K562 (cell line): ENCODE results near the gene COA6. TPM values are rescaled to one million over a fixed set of nuclear protein-coding genes. Genes with fewer than 3 reads are reported as not detected.

Experiments used
- CTBP1 ChIP-seq: fragments of 450-650 bp; IDR thresholded peaks from 2 replicates; pipeline ENCODE4 v1.6.1; 2016; ENCODE audit warnings: borderline replicate concordance
- ELF2 ChIP-seq: fragments of 250-450 bp; sonication (Bioruptor Pico); IDR thresholded peaks from 2 replicates; pipeline ENCODE4 v1.5.0; 2021; ENCODE audit warnings: mild to moderate bottlenecking
- FOXP1 ChIP-seq: sonication (generic); formaldehyde crosslinking; IDR thresholded peaks from 2 replicates; pipeline ENCODE4 v1.8.0; 2022; ENCODE audit warnings: mild to moderate bottlenecking, missing genetic modification reagents
- GTF2A2 ChIP-seq: IDR thresholded peaks from 2 replicates; pipeline ENCODE4 v1.6.1; 2016; ENCODE audit warnings: mild to moderate bottlenecking, missing genetic modification characterization, missing compliant biosample characterization
- HCFC1 ChIP-seq: IDR thresholded peaks from 2 replicates; pipeline ENCODE4 v1.6.1; 2012; ENCODE audit warnings: low read depth, low read length, improper control_type of control experiment
- KLF13 ChIP-seq: fragments of 450-650 bp; IDR thresholded peaks from 2 replicates; pipeline ENCODE4 v1.6.1; 2016; ENCODE audit warnings: missing genetic modification characterization, low read depth, mild to moderate bottlenecking, missing compliant biosample characterization, moderate library complexity, borderline replicate concordance
- LCOR ChIP-seq: sonication (generic); formaldehyde crosslinking; IDR thresholded peaks from 2 replicates; pipeline ENCODE4 v1.8.0; 2022; ENCODE audit warnings: mild to moderate bottlenecking, missing genetic modification reagents
- NFE2 ChIP-seq: IDR thresholded peaks from 2 replicates; pipeline ENCODE4 v1.6.1; 2014; ENCODE audit warnings: antibody characterized with exemption, low read depth
- OTX1 ChIP-seq: fragments of 450-650 bp; formaldehyde crosslinking; IDR thresholded peaks from 2 replicates; pipeline ENCODE4 v1.4.0; 2022; ENCODE audit warnings: mild to moderate bottlenecking
- PHF21A ChIP-seq: fragments of 450-650 bp; IDR thresholded peaks from 2 replicates; pipeline ENCODE4 v1.6.1; 2017; ENCODE audit warnings: low read depth, borderline replicate concordance
- PHF8 ChIP-seq: fragments of 200-600 bp; sonication (generic); IDR thresholded peaks from 2 replicates; pipeline ENCODE4 v1.6.1; 2012; ENCODE audit warnings: mixed run types, mild to moderate bottlenecking, inconsistent platforms, low read length, moderate library complexity, borderline replicate concordance
- RBM22 ChIP-seq: fragments of 200-400 bp; formaldehyde crosslinking; IDR thresholded peaks from 2 replicates; pipeline ENCODE4 v1.6.1; 2018; ENCODE audit warnings: low read length, low read depth; ENCODE audit not compliant: poor library complexity, severe bottlenecking
- SOX6 ChIP-seq: fragments of 450-650 bp; IDR thresholded peaks from 2 replicates; pipeline ENCODE4 v1.6.1; 2014; ENCODE audit warnings: mild to moderate bottlenecking
- TOE1 ChIP-seq, 2 experiments: fragments of 450-650 bp in 1 of 2; sonication (generic) in 1 of 2; formaldehyde crosslinking in 1 of 2; IDR thresholded peaks; 2 replicates each; pipeline versions ENCODE4 v1.7.1 to v1.8.0; 2016 to 2022; ENCODE audit warnings: borderline replicate concordance in 2 of 2, mild to moderate bottlenecking in 2 of 2, antibody characterized with exemption in 1 of 2, inconsistent platforms in 1 of 2, low read depth in 1 of 2, missing genetic modification reagents in 1 of 2, moderate library complexity in 1 of 2
- ZFP30 ChIP-seq: fragments of 250-450 bp; sonication (Bioruptor Pico); IDR thresholded peaks from 2 replicates; pipeline ENCODE4 v1.8.0; 2022; ENCODE audit warnings: moderate library complexity, mild to moderate bottlenecking, inconsistent platforms, borderline replicate concordance
- polyA plus RNA-seq, 8 experiments: library from polyadenylated mRNA; depleted of rRNA in 4 of 8; stranded (reverse) in 5 of 8; unstranded in 3 of 8; fragments of >200 nt; fragmentation: Nextera tagmentation in 2 of 8; fragmentation: Illumina TruSeq in 1 of 8; extraction: Ambion mirVana in 2 of 8; extraction: Trizol in 1 of 8; gene quantifications; 2 replicates each; pipeline versions ENCODE4 v1.2.1 to v1.2.3, GENCODE V29; 2011 to 2014; ENCODE audit warnings: inconsistent platforms in 1 of 8, missing spikeins in 1 of 8
- total RNA-seq, 7 experiments: library from RNA; depleted of rRNA in 6 of 7; stranded (reverse); fragments of >200 nt in 6 of 7; fragmentation: Illumina TruSeq in 2 of 7; extraction: Trizol in 2 of 7; gene quantifications; 2 replicates each; pipeline versions ENCODE4 v1.2.1 to v1.2.3, GENCODE V29; 2011 to 2021; ENCODE audit warnings: low replicate concordance in 1 of 7
- TF ChIP-seq, protein P1 (sequence below): fragments of 200-800 bp; sonication (Bioruptor generic); IDR thresholded peaks from 2 replicates; pipeline ENCODE4 v1.6.1; 2017; ENCODE audit warnings: missing genetic modification characterization, missing compliant biosample characterization
- TF ChIP-seq, protein P2 (sequence below): sonication (generic); formaldehyde crosslinking; IDR thresholded peaks from 2 replicates; pipeline ENCODE4 v1.8.0; 2023; ENCODE audit warnings: mild to moderate bottlenecking, missing genetic modification reagents
- TF ChIP-seq, protein P3 (sequence below), 2 experiments: fragments of 450-650 bp; conservative IDR thresholded peaks; 2 replicates each; pipeline ENCODE4 v1.6.1; 2017; ENCODE audit warnings: mild to moderate bottlenecking in 2 of 2, moderate library complexity in 2 of 2
- TF ChIP-seq, protein P4 (sequence below): fragments of 150-350 bp; conservative IDR thresholded peaks from 2 replicates; pipeline ENCODE4 v1.6.1; 2014; ENCODE audit warnings: low read length

COA6 gene
- total and polyA plus RNA-seq, 9 of the 15 experiments (the other 6 are each of a cell fraction or from before 2014, with no cell fraction given): 77.7 to 187 (median 134) TPM

DNA sequence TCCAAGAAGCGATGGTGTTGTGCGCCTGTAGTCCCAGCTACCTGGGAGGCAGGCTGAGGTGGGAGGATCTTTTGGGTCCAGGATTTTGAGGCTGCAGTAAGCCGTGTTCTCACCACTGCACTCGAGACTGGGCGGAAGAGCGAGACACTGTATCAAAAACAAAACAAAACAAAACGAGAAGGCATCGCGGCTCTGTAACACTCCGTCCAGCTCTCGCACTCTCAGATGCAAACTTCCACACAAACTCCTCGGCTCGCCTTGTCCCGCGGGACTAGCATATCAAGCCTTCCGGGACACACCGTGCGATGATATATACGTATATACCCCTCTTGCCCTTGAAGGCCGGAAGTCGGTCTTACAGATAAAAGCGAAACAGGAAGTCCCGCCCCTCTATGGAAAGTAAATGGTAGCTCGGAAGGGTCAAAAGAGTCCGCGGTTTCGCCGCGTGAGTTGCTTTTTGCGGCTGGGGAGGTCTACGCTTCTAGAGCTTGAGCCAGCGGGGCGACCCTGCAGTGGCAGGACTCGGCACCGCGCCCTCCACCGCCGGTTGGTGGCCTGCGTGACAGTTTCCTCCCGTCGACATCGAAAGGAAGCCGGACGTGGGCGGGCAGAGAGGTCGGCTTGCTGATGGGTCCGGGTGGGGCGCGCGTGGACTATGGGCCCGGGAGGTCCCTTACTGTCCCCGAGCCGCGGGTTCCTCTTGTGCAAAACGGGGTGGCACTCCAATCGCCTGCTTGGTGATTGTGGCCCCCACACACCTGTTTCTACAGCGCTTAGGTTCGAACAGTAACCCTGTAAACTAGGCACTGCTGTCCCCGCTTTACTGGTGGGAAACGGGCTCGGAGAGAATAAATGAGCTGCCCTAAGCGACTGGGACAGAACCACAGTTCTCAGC lies at the start of gene COA6 (continued):
- TF ChIP-seq, protein P1, sequence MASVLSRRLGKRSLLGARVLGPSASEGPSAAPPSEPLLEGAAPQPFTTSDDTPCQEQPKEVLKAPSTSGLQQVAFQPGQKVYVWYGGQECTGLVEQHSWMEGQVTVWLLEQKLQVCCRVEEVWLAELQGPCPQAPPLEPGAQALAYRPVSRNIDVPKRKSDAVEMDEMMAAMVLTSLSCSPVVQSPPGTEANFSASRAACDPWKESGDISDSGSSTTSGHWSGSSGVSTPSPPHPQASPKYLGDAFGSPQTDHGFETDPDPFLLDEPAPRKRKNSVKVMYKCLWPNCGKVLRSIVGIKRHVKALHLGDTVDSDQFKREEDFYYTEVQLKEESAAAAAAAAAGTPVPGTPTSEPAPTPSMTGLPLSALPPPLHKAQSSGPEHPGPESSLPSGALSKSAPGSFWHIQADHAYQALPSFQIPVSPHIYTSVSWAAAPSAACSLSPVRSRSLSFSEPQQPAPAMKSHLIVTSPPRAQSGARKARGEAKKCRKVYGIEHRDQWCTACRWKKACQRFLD (CRISPR knock-in tag): peak; percentile 64; the same call in 1 of the 2 replicates
- peak; percentile 87 for TF ChIP-seq RBM22
- TF ChIP-seq ZFP30: peak; percentile 64; the same call in 1 of the 2 replicates
- TF ChIP-seq FOXP1 (CRISPR knock-in tag): 0 out of 2 replicates have a peak, but pooled peaks have one; percentile 13
- TF ChIP-seq, protein P2, sequence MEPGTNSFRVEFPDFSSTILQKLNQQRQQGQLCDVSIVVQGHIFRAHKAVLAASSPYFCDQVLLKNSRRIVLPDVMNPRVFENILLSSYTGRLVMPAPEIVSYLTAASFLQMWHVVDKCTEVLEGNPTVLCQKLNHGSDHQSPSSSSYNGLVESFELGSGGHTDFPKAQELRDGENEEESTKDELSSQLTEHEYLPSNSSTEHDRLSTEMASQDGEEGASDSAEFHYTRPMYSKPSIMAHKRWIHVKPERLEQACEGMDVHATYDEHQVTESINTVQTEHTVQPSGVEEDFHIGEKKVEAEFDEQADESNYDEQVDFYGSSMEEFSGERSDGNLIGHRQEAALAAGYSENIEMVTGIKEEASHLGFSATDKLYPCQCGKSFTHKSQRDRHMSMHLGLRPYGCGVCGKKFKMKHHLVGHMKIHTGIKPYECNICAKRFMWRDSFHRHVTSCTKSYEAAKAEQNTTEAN (CRISPR knock-in tag): no peak
- TF ChIP-seq LCOR (CRISPR knock-in tag): peak; percentile 77
- peak; percentile 81 for TF ChIP-seq GTF2A2 (tag)
- peak; percentile 80 for TF ChIP-seq ELF2 (CRISPR knock-in tag)
- TF ChIP-seq, protein P3, sequence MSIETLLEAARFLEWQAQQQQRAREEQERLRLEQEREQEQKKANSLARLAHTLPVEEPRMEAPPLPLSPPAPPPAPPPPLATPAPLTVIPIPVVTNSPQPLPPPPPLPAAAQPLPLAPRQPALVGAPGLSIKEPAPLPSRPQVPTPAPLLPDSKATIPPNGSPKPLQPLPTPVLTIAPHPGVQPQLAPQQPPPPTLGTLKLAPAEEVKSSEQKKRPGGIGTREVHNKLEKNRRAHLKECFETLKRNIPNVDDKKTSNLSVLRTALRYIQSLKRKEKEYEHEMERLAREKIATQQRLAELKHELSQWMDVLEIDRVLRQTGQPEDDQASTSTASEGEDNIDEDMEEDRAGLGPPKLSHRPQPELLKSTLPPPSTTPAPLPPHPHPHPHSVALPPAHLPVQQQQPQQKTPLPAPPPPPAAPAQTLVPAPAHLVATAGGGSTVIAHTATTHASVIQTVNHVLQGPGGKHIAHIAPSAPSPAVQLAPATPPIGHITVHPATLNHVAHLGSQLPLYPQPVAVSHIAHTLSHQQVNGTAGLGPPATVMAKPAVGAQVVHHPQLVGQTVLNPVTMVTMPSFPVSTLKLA (conservative IDR thresholded peaks at IDR 0.05): peak; percentile 86 to 94
- TF ChIP-seq KLF13 (tag): peak; percentile 83; the same call in 1 of the 2 replicates
- TF ChIP-seq CTBP1: peak; percentile 83
- 0 out of 2 replicates have a peak, but pooled peaks have one; percentile 21 for TF ChIP-seq PHF21A
- peak; percentile 80 for TF ChIP-seq HCFC1
- peak; percentile 74 for TF ChIP-seq SOX6
- peak; percentile 100 for TF ChIP-seq PHF8
- peak; percentile 95 for TF ChIP-seq TOE1 (IDR thresholded peaks at IDR 0.05; ENCODE audit: borderline replicate concordance)
- TF ChIP-seq TOE1 (CRISPR knock-in tag; IDR thresholded peaks at IDR 0.05; ENCODE audit: borderline replicate concordance, low read depth): 0 out of 2 replicates have a peak, but pooled peaks have one; percentile 27
- TF ChIP-seq, protein P4, sequence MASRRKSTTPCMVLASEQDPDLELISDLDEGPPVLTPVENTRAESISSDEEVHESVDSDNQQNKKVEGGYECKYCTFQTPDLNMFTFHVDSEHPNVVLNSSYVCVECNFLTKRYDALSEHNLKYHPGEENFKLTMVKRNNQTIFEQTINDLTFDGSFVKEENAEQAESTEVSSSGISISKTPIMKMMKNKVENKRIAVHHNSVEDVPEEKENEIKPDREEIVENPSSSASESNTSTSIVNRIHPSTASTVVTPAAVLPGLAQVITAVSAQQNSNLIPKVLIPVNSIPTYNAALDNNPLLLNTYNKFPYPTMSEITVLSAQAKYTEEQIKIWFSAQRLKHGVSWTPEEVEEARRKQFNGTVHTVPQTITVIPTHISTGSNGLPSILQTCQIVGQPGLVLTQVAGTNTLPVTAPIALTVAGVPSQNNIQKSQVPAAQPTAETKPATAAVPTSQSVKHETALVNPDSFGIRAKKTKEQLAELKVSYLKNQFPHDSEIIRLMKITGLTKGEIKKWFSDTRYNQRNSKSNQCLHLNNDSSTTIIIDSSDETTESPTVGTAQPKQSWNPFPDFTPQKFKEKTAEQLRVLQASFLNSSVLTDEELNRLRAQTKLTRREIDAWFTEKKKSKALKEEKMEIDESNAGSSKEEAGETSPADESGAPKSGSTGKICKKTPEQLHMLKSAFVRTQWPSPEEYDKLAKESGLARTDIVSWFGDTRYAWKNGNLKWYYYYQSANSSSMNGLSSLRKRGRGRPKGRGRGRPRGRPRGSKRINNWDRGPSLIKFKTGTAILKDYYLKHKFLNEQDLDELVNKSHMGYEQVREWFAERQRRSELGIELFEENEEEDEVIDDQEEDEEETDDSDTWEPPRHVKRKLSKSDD: 0 out of 2 replicates have a peak, but pooled peaks have one; percentile 29
- peak; percentile 91 for TF ChIP-seq OTX1 (CRISPR knock-in tag)
- peak; percentile 69 for TF ChIP-seq NFE2
